GM19239 (cell line): Measurements from ENCODE around the gene ZDHHC18.
"Not testable (repeated sequence)": the region's sequence is repeated elsewhere in the genome, so short reads cannot be mapped to it uniquely, and the experiment has no call there.

ENCODE experiments used
- DNase-seq: peaks from one replicate; pipeline ENCODE4 v3.0.0; 2011; ENCODE audit warnings: low spot score; ENCODE audit not compliant: insufficient read length
- FAIRE-seq: peaks from 2 replicates; lab custom pipeline; 2011; peaks lifted over from hg19 to GRCh38; lab: Jason Lieb, UNC

Gene ZDHHC18

DNA sequence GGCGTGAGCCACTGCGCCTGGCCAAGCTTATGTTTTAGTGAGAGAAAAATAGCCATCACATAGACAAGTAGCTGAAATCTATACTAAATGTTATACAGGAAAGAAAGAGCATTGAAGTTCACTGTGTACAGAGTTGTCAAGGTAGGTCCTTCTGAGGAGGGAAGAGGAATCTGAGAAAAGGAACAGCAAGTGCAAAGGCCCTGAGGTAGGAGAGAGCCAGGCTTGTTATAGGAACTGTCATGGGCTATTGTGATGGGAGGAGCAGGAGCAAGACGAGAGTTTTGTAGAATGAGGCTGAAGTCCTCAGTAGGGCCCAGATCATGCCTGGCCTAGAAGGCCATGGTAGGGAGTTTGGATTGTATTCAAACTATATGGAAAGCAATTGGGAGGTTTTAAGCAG is 4.6 kb downstream of the ZDHHC18 start:
- FAIRE-seq, result no peak
- no peak for DNase-seq

DNA sequence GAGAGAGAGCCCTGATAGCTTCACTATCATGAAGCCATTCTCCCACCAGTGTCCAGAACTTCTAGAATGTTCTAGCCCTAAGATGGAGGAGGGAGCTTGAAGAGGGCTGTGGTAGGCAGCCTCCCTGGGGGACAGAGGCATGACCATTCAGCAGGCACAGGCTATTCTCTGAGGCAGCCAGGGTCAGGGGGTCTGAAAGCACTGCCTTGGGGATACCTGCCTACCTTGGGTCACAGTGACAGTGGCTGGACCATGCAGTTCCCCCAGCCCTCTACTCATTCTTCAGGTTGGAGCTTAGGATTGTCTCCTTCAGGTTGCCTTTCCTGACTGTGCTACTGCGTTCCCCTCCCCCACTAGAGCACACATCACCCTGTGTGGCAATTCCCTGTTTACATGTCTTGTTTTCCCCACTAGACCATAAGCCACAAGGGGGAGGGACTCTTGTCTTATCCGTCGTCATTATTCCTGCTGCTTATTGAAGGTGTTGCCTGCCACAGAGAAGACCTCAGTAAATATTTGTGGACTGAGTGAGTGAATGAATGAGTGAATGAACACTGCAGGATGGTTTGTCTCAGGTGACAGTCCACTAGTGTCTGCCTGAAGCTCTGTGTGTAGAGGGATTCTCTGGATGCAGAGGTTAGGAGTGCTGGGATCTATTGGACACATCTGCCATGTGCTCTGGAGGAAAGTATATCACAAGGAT is 5.2 kb downstream of the ZDHHC18 start:
- FAIRE-seq, result no peak
- no peak for DNase-seq

DNA sequence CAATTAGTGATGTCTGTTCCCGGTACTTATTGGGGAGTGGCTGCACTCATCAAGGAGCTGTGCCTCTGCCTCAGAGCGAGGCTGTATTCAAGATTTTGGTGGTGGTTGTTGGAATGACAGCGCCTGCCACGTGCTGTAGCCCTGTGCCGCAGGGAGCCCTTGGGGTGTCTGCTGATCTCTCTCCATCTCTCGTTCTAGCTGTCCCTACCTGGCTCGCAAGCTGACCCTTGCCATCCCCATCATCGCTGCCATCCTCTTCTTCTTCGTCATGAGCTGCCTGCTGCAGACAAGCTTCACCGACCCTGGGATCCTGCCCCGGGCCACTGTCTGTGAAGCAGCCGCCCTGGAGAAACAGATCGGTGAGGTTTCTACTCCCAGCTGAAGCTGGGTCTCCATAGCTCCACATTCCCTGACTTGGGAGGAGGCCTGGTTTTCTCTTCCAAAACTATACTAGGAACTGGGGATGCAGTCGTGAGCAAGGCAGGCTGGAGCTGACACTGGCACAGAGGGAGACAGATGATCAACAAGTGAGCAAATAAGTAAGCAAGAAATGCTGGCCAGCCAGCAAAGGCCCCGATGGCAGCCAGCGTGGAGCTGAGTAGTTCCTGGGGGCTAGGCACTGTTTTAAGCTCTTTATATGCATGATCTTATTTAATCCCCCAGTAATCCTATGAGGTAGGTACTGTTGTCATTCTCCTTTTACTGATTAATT is 5.9 kb downstream of the ZDHHC18 start:
- no peak for DNase-seq
- no peak for FAIRE-seq

DNA sequence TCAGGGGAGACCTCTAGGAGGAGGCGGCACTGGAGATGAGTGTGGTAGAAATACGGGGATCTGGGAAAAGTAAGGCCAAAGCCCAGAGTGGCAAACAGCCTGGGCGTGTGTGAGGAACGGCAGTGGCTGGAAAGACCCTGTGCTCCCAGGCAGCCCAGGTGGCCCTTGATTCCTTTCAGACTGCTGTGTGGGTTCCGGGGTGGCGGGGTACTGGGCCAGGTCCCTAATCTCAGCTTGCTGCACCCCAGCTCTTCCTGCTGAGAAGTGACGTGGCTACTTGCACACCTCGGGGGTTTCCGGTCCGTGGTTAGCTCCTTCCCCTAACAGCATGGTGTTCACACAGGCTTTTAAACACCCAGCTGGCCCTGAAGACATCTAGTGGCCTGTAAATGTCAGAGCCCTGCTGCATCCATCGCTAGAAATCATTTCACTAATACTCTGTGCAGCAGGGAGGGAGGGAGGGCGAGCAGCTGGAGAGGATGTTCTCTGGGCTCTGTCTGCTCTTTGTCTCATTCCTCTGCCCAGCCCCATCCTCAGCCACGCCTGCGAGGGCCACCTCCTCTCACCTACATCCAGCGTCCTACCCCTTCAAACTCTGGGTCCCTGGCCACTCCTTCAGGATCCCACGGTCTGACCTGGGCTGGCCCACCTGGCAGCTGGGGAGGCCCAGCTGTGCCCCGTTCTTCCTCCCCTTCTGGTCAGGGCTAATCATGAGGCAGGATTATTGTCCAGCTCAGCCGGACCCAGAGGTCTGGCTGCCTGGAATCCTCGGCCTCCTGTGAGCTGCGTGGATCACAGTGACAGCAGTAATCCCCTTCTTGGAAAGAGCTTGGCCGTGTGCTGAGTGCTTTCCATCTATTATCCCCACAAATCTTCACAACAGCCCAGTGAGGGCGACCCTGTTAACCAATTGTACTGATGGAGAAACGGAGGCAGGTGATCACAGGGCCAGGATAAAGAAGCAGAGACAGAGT is 7.2 kb downstream of the ZDHHC18 start:
- DNase-seq (peak; percentile 92), FAIRE-seq (peak; percentile 100)

DNA sequence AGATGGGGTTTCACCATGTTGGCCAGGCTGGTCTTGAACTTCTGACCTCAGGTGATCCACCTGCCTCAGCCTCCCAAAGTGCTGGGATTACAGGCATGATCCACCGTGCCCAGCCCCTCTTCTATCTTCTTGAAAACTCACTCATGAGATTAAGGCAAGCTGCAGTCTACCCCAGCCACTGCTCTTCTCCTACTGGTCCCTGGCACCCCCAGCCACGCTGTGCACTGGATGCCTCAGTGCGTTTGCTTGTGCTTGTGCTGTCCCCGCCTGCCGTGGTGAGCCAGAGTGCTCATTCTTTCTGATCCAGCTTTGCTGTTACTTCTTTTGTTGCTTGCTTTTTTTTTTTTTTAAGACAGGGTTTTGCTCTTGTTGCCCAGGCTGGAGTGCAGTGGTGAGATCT is 11.2 kb downstream of the ZDHHC18 start:
- not testable (repeated sequence) for FAIRE-seq, DNase-seq

DNA sequence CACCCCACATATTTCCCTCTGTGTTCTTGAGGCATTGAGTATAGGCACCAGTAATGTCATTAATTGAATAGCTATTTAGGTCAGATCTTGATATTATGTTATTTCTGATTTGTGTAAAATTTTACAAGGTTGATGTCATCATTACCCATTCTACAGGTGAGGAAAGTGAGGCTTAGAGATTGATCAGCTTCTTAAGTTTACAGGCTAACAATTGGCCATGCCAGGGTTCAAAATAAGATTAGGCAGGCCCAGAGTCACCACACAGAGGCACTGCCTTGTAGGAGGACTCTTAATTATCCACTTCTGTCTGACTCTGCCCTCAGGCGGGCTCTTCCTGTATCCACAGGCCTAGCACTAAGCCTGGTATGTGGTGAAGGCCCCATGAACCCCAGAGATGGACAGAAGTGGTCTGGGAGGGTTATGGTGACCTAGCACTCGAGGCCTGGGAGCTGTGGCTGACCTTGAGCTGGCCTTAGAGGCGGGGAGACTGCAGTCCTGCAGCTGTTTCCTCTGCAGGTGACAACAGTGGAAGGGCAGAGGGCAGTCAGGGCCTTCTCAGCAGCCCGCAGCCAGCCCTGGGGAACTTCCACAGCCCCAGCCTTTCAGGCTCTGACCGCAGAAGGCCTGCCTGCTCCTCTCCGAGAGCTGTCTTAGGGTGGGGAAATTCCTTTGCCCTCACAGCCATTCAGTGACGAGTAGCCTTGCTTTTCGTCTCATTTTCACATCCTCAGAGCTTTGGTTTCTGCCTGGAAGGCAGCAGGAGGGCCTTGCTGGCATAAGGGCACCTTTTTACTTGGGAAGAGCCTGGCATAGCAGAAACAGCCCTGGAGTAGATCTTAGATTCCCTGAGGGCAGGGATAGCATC is 12.2 kb downstream of the ZDHHC18 start:
- FAIRE-seq, result peak; percentile 87

DNA sequence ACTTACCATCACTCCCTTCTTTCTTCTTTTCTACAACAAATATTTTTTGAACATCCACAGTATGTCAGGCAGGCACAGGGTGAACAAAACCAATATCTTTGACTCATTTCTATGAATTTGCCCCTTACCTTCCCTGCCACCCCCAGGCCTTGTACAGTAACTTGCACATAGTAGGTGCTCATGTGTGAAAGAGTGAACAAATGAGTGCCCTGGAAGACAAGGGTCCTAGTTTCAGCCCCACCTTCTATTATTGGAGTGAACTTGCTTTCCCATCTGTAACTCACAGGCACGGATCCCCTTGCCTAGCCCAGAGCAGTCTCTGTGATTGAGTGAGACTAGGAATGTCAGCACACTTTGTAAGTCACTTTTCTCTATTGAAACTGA is 12.8 kb downstream of the ZDHHC18 start:
- no peak for FAIRE-seq
- DNase-seq, result no peak

More for the DNA sequence above, 12.2 kb downstream of the ZDHHC18 start:
- DNase-seq, result peak; percentile 62

DNA sequence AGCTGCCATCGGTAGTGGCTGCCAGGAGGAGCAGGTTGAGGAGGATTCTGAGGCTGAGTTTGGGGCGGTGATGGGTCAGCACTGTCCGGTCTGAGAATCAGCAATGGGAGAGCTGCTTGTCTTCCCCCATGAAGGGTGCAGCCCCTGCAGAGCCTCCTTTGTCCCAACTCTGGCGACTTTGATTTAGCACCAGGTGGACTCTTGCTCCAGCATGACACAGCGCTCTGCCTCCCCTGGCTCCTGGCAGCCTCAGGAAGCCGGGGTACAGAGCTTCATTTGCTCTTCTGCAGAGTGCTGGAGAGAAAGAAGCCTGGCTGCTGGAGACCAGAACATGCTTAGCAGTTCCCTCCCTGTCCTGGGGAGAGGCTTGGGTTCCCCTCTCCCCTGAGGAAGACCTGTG is 13.3 kb downstream of the ZDHHC18 start:
- DNase-seq (no peak), FAIRE-seq (no peak)

DNA sequence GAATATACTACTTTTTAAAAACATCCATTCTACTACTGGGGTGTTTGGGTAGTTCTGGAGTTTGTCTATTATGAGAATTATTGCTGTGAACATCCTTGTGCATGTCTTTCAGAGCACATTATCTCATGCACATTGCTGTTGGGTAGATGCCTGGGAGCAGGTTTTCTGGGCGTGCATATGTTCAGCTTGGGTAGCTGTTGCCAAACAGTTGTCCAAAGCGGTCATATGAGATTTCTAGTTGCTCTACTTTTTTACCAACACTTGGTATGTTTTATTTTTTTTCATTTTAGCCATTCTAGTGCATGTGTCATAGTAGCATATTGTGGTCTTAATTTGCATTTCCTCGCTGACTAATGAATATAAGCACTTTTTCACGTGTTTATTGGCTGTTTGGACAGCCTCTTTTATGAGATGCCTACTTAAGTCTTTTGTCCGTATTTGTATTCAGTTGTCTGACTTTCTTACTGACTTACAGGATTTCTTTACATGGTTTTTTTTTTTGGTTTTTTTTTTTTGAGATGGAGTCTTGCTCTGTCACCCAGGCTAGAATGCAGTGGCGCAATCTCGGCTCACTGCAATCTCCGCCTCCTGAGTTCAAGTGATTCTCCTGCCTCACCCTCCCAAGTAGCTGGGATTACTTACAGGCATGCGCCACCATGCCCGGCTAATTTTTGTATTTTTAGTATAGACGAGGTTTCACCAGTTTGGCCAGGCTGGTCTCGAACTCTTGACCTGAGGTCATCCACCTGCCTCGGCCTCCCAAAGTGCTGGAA is 18.1 kb downstream of the ZDHHC18 start:
- DNase-seq (no peak), FAIRE-seq (no peak)

DNA sequence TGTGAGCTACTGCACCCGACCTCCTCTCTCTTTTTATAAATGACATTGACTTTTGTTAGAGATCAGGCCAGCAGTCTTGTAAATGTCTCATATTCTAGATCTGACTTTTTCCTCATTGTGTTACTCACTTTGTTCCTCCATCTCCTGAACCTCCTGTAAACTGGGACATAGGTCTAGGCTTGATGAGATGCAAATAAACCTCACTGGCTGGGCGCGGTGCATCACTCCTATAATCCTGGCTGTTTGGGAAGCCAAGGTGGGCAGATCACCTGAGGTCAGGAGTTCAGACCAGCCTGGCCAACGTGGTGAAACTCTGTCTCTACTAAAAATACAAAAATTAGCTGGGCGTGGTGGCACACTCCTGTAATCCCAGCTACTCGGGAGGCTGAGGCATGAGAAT is 21.3 kb downstream of the ZDHHC18 start:
- DNase-seq, FAIRE-seq: not testable (repeated sequence)

DNA sequence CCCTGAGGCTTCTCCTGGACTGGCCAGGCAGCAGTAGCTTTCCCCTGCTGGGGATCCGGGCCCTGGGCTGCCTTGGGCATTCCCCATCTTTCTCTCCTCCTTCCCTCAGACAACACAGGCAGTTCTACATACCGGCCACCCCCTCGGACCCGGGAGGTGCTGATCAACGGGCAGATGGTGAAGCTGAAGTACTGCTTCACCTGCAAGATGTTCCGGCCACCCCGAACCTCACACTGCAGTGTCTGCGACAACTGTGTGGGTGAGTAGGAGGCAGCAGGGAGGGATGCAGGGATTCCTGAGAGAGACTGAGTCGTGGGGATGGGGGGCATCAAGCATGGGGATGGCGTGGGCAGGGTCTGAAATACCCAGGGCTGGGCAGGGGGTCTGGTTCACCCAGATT is 22.0 kb downstream of the ZDHHC18 start:
- no peak for DNase-seq
- FAIRE-seq, result no peak

DNA sequence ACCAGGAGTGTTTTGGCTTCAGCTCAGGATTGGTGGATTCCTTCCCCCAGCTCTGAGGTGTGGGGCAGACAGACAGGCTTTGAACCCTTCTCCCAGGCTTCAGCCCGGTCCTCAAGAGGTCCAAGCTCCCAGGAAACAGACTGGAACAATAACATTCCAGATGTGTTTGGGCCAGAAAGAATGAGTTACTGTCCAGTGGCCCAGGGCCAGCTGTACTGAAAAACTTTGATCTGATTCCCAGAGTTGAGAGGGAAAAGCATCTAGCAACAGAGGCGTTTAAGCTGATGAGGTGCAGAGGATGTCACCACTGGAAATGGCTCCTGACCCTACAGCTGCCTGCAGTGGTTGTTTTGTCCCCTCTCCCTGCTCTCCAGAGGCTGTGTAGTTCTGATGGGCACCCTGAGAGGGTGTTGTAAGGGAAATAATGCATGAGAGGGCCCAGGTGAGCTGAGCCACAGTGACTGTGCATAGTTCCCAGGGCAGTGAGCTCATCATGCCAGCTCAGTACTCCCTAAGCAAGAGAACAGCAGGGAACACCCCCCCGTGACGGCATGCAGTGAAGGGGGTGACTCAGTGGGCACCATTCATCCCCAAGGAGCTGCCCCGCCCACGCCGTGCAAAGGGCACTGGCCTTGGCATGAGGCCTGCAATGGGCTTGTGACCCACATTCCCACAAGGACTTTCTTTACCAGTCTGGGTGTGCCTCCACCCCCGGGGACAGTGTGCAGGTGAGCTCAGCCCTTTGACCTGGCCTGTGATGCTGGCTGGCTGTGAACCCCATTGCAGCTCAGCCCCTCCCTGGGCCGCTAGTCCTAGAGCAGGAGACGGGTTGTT is 22.7 kb downstream of the ZDHHC18 start:
- DNase-seq, result no peak
- FAIRE-seq, result no peak

DNA sequence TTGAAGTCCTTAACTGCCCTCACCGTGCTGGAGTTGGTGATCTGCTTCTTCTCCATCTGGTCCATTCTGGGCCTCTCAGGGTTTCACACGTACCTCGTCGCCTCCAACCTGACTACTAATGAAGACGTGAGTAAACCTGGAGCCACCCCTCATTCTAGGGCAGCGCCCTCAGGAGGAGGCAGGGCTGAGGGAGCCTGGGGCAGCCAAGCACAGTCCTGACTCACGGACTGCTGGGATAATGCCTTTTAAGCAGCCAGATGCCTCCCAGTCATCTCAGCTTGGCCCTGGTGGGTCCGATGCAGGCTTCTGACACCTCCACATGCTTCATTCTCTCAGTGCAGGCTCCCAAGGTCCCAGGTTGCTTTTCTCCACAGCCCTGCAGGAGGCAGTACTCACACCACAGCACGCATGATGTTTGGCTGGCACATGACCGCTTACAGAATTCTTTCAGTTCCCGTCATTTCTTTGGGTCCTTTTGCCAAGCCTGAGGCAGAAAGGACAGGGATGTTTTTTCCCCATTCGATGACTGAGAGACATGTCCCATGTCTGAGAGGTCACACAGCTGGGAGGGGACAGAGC is 24.7 kb downstream of the ZDHHC18 start:
- no peak for DNase-seq
- FAIRE-seq, result no peak

DNA sequence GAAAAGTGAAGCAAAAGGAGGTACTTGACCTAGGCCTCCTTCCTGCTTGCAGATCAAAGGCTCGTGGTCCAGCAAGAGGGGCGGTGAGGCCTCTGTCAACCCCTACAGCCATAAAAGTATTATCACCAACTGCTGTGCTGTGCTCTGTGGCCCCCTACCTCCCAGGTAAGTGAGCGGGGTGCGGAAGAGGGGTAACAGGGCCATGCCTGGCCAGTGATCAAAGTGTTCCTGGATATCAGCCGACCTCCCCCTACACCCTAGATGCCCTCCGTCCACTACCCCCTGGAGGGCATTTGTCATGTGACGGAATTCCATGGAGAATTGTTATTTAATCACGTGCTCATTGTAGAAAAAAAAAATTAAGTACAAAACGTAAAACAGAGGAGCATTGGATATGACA is 26.2 kb downstream of the ZDHHC18 start:
- FAIRE-seq, result no peak

DNA sequence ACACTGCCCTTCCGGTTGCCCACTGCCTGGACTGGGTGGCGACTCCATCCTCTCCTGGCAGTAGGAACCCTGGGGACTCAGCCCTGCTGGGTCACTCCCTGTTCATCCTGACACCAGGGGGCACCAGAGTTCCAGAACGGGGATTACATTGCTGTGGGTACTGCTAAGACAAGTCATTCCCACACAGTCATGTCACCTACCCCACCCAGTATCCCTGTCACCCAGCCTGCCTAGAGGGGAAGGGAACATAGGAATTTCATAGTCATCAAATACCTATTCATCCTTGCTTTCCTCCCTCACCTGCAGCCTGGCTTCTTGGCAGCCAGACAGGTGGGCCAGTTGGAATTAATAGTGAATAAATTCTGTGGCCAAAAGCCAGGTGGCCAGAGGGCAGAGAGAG is 26.7 kb downstream of the ZDHHC18 start:
- FAIRE-seq (peak; percentile 89), DNase-seq (peak; percentile 69)

More for the DNA sequence above, 26.2 kb downstream of the ZDHHC18 start:
- no peak for DNase-seq

DNA sequence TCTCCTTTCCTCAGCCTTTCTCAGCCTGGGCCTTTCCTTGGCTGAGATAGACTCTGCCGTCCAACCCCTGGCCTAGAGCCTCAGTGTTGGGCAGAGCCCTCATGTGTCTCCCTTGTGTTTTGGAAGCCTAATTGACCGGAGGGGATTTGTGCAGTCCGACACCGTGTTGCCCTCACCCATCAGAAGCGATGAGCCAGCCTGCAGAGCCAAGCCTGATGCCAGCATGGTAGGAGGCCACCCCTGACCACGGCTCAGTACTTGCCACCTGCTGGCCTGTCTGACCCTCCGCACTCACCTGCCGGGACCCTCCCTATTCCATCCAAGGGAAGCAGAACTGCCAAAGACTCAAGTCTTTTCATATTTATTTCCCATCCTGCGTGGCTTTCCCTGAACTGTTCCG is 27.1 kb downstream of the ZDHHC18 start:
- FAIRE-seq (no peak), DNase-seq (no peak)

DNA sequence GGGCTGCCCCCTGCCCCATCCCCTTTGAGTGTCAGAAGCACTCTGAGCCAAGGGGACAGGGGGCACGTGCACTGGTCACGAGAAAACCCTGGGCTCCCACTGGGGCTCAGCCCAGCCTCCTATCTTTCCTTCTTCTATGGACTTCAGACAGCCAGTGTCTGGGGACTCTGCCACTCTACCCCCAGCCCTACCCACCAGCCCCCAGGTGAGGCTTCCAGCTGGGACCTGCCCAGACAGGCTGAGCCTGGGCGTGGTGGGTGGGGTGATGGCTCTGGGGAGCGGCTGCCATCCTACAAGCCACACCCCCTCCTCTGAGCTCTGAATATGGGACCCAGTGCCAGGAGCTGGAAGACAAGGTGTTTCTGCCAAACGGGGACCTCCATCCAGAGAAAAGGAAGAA is 28.4 kb downstream of the ZDHHC18 start:
- DNase-seq (no peak), FAIRE-seq (no peak)

DNA sequence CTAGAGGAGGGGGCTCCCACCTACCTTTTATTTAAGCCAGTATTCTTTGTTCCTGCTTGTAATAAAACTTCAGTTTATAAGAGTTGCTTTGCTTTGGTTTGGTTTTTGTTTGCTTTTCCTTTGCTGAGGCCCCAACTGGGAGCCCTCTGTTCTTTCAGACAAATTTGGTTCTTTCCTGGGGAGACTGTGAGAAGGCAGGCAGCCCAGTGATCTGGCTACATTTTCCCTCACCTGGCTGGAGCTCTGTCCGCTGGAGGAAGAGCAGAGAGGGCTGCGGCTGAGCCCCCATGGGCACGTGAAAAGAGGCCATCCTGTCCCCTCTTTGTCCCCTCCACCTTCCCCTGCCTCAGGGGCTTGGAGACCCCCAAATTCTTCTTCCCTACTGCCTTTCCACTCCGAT is 29.1 kb downstream of the ZDHHC18 start:
- DNase-seq (no peak), FAIRE-seq (no peak)
